Testis (tissue), 2 donors: Measurements from ENCODE around the gene TECR.

Experiments used
- CTCF ChIP-seq, 3 experiments: fragments of 450-650 bp in 2 of 3; fragments of 200-600 bp in 1 of 3; sonication (generic) in 1 of 3; IDR thresholded peaks; one replicate each; pipeline ENCODE4 v1.5.1; 2016 to 2019; ENCODE audit warnings: antibody characterized with exemption in 3 of 3, mild to moderate bottlenecking in 2 of 3, moderate library complexity in 1 of 3
- POLR2A ChIP-seq: fragments of 450-650 bp; IDR thresholded peaks from one replicate; pipeline ENCODE4 v1.6.1; 2017; ENCODE audit warnings: antibody characterized with exemption, mild to moderate bottlenecking, moderate library complexity

GRCh38 chr19:14496834-14497227 is 32.6 kb upstream of the TECR start:
- TF ChIP-seq CTCF (IDR thresholded peaks at IDR 0.05) (no peak), POLR2A (no peak)
